OCI-LY1 (cell line): Measurements from ENCODE around the gene CLTB.

Source experiments
- H2AFZ ChIP-seq: fragments of 200-600 bp; sonication (generic), shearing (Covaris generic); 2 replicates; pipeline ENCODE4 v1.6.0; 2014; ENCODE audit warnings: antibody characterized with exemption, mild to moderate bottlenecking, low read length
- H3F3A ChIP-seq: fragments of 200-600 bp; sonication (generic), shearing (Covaris generic); 2 replicates; pipeline ENCODE4 v1.6.0; 2014; ENCODE audit warnings: mild to moderate bottlenecking, antibody characterized with exemption, low read length, moderate library complexity; ENCODE audit not compliant: insufficient read depth
- H3K27ac ChIP-seq: fragments of 200-600 bp; sonication (generic); 2 replicates; pipeline ENCODE4 v1.5.1; 2014; ENCODE audit warnings: low read length, mixed run types, mild to moderate bottlenecking, low read depth; ENCODE audit not compliant: poor library complexity, severe bottlenecking
- H3K27me3 ChIP-seq: fragments of 200-600 bp; sonication (generic); 2 replicates; pipeline ENCODE4 v1.6.0; 2014; ENCODE audit warnings: antibody characterized with exemption, mild to moderate bottlenecking, low read length, moderate library complexity; ENCODE audit not compliant: insufficient read depth
- H3K36me3 ChIP-seq: fragments of 200-600 bp; sonication (generic); 2 replicates; pipeline ENCODE4 v1.6.1; 2014; ENCODE audit warnings: mild to moderate bottlenecking, antibody characterized with exemption, low read length, moderate library complexity, mixed read lengths; ENCODE audit not compliant: insufficient read depth
- H3K4me1 ChIP-seq: fragments of 200-600 bp; sonication (generic); 2 replicates; pipeline ENCODE4 v1.5.1; 2014; ENCODE audit warnings: mild to moderate bottlenecking, low read length, moderate library complexity; ENCODE audit not compliant: insufficient read depth, severe bottlenecking
- H3K4me2 ChIP-seq: fragments of 200-600 bp; sonication (generic), shearing (Covaris generic); 2 replicates; pipeline ENCODE4 v1.6.1; 2014; ENCODE audit warnings: low read length
- H3K4me3 ChIP-seq: fragments of 200-600 bp; sonication (generic); 2 replicates; pipeline ENCODE4 v1.5.1; 2014; ENCODE audit warnings: low read length, low read depth, mild to moderate bottlenecking, mixed read lengths; ENCODE audit not compliant: poor library complexity, severe bottlenecking
- H3K79me2 ChIP-seq: fragments of 200-600 bp; shearing (Covaris generic); 2 replicates; pipeline ENCODE4 v1.6.1; 2016; ENCODE audit warnings: mixed run types, low read length, mixed read lengths; ENCODE audit not compliant: insufficient read depth
- H3K9ac ChIP-seq: fragments of 200-600 bp; sonication (generic), shearing (Covaris generic); 2 replicates; pipeline ENCODE4 v1.6.1; 2014; ENCODE audit warnings: mild to moderate bottlenecking, low read length, mixed read lengths
- H3K9me2 ChIP-seq: fragments of 200-600 bp; sonication (generic), shearing (Covaris generic); 2 replicates; pipeline ENCODE4 v1.6.1; 2014; ENCODE audit warnings: low read depth, mild to moderate bottlenecking, low read length, mixed read lengths
- H3K9me3 ChIP-seq: fragments of 200-600 bp; shearing (Covaris generic); 2 replicates; pipeline ENCODE4 v1.6.1; 2014; ENCODE audit warnings: low read length, mixed read lengths
- H4K20me1 ChIP-seq: fragments of 200-600 bp; sonication (generic), shearing (Covaris generic); 2 replicates; pipeline ENCODE4 v1.6.0; 2016; ENCODE audit warnings: mild to moderate bottlenecking, low read length; ENCODE audit not compliant: insufficient read depth
- EZH2 ChIP-seq: fragments of 200-600 bp; sonication (generic), shearing (Covaris generic); IDR thresholded peaks from 2 replicates; pipeline ENCODE4 v1.8.0; 2017; ENCODE audit warnings: borderline replicate concordance, mixed run types, mild to moderate bottlenecking, antibody characterized with exemption, low read length, moderate library complexity, mixed read lengths
- TF ChIP-seq, protein P1 (sequence below): fragments of 200-600 bp; sonication (generic), shearing (Covaris generic); IDR thresholded peaks from 2 replicates; pipeline ENCODE4 v1.5.1; 2017; ENCODE audit warnings: mild to moderate bottlenecking, antibody characterized with exemption, low read length, moderate library complexity, mixed read lengths

CLTB gene

DNA sequence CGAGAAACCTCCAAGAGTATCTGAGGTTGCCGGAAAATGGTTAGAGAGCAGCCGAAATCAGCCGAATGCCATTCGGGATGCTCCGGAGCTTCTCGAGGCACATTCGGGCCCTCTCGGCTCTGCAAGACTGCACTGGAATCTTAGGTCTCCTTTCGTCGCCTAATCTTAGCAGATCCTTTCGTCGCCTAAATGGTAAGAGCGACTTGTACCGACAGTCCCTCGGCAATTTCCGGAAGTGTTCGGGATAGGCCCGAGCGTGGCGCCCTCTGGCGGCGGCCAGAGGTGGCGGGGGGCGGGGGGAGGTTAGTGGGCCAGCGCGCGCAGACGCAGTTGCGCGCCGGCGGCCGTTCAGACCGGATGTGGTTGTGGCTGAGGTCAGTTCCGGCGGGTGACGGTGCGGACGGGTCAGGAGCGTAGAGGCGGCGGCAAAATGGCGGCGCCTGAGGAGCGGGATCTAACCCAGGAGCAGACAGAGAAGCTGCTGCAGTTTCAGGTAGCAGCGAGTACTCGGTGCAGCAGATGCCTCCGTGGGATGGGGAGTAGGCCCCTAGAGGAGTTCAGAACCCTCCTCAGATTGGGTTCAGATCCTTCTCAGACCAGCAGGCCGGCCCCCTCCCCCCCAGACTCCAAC is 31.8 kb upstream of the CLTB start, which contains the start of gene FAF2:
TSS of gene FAF2 (plus strand) at position 408 of the 631 bp plus-strand sequence. CDS start at position 431, 23 bp downstream.
- no peaks in the 10 kb centered on the region for H3K27me3 ChIP-seq
- H4K20me1 ChIP-seq: no peaks in the 10 kb centered on the region
- peaks cover 23% of the 10 kb centered on the region for H3K4me1 ChIP-seq
- H3K4me3 ChIP-seq: peak within 1 kb of the TSS; percentile 99
- TF ChIP-seq, protein P1, sequence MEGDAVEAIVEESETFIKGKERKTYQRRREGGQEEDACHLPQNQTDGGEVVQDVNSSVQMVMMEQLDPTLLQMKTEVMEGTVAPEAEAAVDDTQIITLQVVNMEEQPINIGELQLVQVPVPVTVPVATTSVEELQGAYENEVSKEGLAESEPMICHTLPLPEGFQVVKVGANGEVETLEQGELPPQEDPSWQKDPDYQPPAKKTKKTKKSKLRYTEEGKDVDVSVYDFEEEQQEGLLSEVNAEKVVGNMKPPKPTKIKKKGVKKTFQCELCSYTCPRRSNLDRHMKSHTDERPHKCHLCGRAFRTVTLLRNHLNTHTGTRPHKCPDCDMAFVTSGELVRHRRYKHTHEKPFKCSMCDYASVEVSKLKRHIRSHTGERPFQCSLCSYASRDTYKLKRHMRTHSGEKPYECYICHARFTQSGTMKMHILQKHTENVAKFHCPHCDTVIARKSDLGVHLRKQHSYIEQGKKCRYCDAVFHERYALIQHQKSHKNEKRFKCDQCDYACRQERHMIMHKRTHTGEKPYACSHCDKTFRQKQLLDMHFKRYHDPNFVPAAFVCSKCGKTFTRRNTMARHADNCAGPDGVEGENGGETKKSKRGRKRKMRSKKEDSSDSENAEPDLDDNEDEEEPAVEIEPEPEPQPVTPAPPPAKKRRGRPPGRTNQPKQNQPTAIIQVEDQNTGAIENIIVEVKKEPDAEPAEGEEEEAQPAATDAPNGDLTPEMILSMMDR: peak; percentile 99
- no peak for TF ChIP-seq EZH2
- H3K9me3 ChIP-seq: no peaks in the 10 kb centered on the region
- no peaks in the 10 kb centered on the region for H3F3A ChIP-seq
- H3K36me3 ChIP-seq: peaks cover 9% of the 10 kb centered on the region; the same call in 1 of the 2 replicates
- no peaks in the 10 kb centered on the region for H3K9me2 ChIP-seq
- peak within 1 kb of the TSS; percentile 100 for H3K9ac ChIP-seq
- H2AFZ ChIP-seq: peak within 1 kb of the TSS; percentile 43
- H3K79me2 ChIP-seq: peaks cover 38% of the 10 kb centered on the region
- peak within 1 kb of the TSS; percentile 67 for H3K27ac ChIP-seq
- H3K4me2 ChIP-seq: peak within 1 kb of the TSS; percentile 97

DNA sequence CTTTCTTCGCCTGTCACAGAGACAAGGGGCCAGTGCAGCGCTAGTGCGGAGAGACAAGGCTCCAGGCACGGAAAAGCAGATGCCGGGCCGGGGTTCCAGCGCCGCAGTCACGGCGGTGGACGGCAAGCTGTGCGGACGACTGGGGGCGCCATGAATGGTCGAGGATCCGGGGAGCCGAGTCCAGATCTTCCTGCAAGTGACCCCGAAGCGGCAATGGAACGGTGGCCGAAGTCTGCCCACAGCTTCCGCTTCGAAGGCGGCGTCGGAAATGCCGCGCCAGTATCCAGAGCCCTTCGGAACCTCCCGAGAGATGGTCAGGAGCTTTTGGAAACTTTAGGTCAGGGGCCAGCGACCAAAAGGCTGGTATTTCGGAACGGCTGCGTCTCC is 31.2 kb upstream of the CLTB start:
- H3K4me2 ChIP-seq: peak overlapping the region; percentile 88
- peak overlapping the region; percentile 15 for H3K27ac ChIP-seq
- no peaks in the 10 kb centered on the region for H3K9me3 ChIP-seq
- peaks cover 34% of the 10 kb centered on the region for H3K79me2 ChIP-seq
- H3K9me2 ChIP-seq: no peaks in the 10 kb centered on the region
- peak overlapping the region; percentile 99 for H3K4me3 ChIP-seq
- H3K36me3 ChIP-seq: peaks cover 4% of the 10 kb centered on the region; the same call in 1 of the 2 replicates
- TF ChIP-seq, protein P1: no peak
- no peak for TF ChIP-seq EZH2
- peaks cover 23% of the 10 kb centered on the region for H3K4me1 ChIP-seq
- no peaks in the 10 kb centered on the region for H3K27me3 ChIP-seq
- H3F3A ChIP-seq: no peaks in the 10 kb centered on the region
- peak overlapping the region; percentile 80 for H3K9ac ChIP-seq
- H2AFZ ChIP-seq: peak overlapping the region; percentile 43
- no peaks in the 10 kb centered on the region for H4K20me1 ChIP-seq

DNA sequence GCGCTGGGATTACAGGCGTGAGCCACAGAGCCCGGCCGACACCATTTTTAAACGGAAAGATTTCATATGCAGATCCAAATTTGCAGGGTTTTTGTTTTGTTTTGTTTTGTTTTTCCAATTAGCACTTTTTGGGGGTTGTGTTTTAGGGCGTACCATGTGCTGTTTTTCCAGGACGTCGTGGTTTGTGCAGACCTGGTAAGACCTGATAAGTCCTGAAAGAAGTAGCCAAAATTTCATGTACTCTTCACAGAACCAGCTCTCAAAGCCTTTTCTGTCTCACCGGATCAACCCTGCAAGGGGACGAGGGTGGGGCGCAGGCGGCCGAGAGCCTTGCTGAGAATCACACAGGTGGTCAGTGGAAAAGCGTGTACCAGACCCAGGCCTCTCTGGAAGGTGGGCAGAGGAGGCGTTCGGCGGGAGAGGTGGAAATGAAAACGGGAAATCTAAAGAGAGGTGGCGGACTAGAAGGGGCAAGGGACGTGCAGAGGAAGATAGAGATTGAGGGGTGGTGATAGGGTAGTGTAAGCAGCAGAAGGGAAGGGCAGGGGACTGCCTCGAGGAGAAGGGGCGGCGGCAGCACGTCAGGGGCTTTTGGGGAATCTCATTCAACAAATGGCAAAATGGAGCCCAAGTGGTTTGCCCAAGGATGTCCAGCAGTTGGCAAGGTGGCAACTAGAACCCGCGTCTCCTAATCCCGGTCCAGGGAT is 30.7 kb upstream of the CLTB start:
- H3K4me3 ChIP-seq: peak overlapping the region; percentile 99
- H2AFZ ChIP-seq: 0 out of 2 replicates have a peak overlapping the region, but pooled peaks have one; percentile 43
- no peaks in the 10 kb centered on the region; the same call in 1 of the 2 replicates for H3K36me3 ChIP-seq
- no peaks in the 10 kb centered on the region for H4K20me1 ChIP-seq
- H3K27ac ChIP-seq: no peak overlapping the region
- H3K9me2 ChIP-seq: no peaks in the 10 kb centered on the region
- TF ChIP-seq, protein P1: no peak
- TF ChIP-seq EZH2: no peak
- H3K79me2 ChIP-seq: peaks cover 28% of the 10 kb centered on the region
- peak overlapping the region; percentile 88 for H3K4me2 ChIP-seq
- no peaks in the 10 kb centered on the region for H3K9me3 ChIP-seq
- H3K4me1 ChIP-seq: peaks cover 25% of the 10 kb centered on the region
- no peaks in the 10 kb centered on the region for H3F3A ChIP-seq
- H3K27me3 ChIP-seq: no peaks in the 10 kb centered on the region
- H3K9ac ChIP-seq: peak overlapping the region; percentile 80
